Stimulated activated CD4-positive, alpha-beta T cell treated with anti-CD3 and anti-CD28 coated beads, Interleukin-15, amount 100 ng/mL, for 48 hours (primary cell): ENCODE results near the gene TRAPPC2L.

Experiments used
- DNase-seq, 2 donors: peaks; one replicate each; pipeline ENCODE4 v3.0.0-alpha.2; 2020; ENCODE audit warnings: low read depth in 2 of 2

The TRAPPC2L gene

DNA sequence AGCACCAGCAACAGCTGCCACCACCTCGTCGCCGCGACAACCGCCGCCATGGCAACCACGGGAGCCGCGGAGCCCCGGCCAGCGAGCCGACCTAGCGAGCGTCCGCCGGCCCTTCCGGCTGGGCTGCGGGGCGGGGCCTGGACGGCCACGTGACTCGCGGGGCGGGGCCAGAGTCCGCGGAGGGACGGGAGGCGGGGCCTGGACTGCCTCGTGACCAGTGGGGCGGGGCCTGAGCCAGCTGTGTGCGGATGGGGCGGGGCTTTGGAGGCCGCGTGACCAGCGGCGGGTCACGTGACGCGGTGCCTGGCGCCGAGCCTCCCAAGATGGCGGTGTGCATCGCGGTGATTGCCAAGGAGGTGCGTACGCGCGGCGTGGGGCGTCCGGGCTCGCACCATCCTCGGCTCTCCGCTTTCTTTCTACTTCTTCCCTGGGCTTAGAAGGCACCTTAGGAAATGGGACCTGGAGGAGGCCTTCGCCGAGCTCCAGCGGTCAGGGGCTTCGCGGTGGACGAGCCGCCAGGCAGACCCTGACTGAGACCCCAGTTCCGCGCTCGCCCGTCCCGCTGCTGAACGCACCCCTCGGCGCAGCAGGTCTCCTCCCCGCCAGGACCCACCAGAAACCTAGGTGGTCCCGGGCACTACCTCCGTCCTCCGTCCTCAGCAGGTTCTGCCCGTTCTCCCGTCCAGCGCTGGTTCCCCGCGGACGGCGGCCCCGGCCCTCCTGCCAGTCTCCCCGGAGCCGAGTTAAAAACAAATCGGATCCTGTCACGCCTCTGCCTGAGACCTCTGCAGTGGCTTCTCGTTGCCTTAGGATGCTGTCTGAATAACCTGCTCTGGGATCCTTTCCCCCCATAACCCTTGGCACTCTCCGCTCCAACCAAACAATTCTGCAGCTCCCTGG is at the start of gene TRAPPC2L, which contains the start of gene GALNS:
TSS of gene TRAPPC2L (plus strand) at position 300 of the 900 bp plus-strand sequence. CDS start at position 324, 24 bp downstream.
TSS of gene GALNS (minus strand) at position 120 of the 900 bp plus-strand sequence. CDS start at position 50, 70 bp downstream.
- DNase-seq, result peak; percentile 98 to 99

- no peak for DNase-seq
Observed at GRCh38 chr16:88807142-88807625, 49.7 kb upstream of the TRAPPC2L start.

- DNase-seq, result no peak
Observed at GRCh38 chr16:88807626-88808453, 49.1 kb upstream of the TRAPPC2L start.

DNA sequence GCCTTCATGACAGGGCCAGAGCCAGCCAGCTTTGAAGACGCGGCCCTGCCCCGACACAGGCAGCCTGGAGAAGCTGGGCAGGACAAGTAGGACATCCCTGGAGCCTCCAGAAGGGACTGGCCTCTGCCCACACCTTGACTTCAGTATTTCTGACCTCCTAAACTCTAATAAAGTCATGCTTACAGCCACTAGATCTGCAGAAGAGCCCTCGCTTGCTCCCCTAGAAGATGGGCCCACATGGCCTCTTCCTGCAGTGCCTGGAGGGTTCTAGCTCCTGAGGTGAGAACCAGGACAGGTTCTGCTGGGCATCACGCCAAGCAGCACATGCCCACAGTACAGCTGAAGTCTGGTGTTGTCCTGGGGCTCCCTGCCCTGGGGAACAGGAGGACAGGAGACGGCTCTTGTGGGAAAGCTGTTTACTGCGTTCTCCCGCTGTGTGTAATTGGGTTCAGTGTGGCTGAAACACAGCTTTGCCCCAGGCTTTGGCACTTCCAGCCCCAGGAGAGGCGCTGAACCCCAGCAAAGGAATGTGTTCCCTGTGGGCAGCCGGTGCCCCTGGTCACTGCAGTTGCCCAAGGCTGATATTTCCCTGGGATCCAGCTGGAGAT is 47.8 kb upstream of the TRAPPC2L start:
- DNase-seq, result no peak

GRCh38 chr16:88809676-88810165 is 47.2 kb upstream of the TRAPPC2L start:
- DNase-seq, result no peak

GRCh38 chr16:88810166-88810911 is 46.6 kb upstream of the TRAPPC2L start:
- no peak for DNase-seq

DNA sequence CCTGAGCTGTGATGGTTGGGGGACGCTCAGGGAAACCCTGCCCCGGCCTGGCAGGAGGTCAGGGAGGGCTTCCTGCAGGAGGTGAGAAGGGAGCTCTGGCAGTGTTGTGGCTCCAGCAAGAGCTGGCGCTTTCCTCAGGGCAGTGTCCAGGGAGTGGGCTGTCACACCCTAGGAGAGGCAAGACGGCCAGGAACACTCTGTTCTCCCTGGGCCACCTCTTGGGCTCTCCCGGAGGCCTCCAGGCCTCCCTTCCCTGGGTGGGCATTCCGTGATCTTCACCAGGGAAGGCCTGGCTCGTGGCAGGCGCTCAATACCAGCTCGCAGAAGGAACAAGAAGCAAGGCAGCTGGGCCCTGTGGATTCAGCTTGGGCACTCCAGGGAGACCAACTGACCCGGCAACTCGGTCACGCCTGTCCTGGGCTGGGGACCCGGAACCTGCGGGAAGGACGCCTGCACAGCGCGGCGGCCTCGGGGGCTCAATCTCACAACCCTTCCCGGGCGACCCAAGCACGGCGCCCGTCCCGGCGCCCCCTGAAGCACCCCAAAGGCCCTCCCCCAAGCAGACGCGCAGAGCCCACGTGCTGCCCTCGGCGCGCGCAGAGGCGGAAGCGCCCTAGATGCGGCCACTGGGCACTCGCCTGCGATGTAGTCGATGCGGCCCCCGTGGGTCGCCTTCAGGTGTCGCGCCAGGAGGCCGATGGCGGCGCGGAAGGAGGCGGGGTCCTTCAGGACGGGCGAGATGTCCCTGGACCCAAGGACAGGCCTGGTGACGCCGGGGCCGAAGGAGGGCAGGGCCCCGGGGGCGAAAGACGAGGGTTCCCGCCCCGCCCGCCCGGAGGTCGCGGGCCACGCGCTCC is 45.8 kb upstream of the TRAPPC2L start:
- DNase-seq, result no peak

- DNase-seq, result peak; percentile 93 to 97
Observed at GRCh38 chr16:88811769-88812512, 45.0 kb upstream of the TRAPPC2L start, which contains the start of gene APRT. Gene APRT, minus strand, starts transcription at chr16:88811928. Its CDS starts 29 bp downstream, at chr16:88811899.

GRCh38 chr16:88812513-88813268 is 44.2 kb upstream of the TRAPPC2L start:
- DNase-seq, result no peak

GRCh38 chr16:88813269-88814143 is 43.4 kb upstream of the TRAPPC2L start:
- no peak for DNase-seq

GRCh38 chr16:88814144-88814502 is 42.8 kb upstream of the TRAPPC2L start:
- no peak for DNase-seq

DNA sequence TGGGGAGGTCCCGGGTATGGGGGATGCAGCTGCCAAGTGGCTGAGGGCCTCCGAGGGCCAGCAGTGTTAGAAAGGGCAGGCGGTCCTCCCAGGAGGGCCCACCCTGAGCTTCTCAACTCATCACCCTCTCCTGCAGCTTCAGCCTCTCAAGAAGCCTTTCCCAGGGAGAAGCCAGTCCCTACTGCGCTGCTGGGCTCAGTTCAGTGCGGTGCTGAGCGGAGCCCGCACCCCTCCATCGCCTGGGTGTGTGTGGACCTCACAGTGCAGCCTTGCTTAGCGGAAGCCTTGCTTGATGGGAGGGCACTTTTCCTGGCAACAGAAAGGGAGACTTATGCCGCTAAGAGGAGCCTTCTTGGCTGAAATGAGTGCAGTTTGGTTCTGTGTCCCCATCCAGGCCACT is 41.7 kb upstream of the TRAPPC2L start:
- DNase-seq, result no peak

DNA sequence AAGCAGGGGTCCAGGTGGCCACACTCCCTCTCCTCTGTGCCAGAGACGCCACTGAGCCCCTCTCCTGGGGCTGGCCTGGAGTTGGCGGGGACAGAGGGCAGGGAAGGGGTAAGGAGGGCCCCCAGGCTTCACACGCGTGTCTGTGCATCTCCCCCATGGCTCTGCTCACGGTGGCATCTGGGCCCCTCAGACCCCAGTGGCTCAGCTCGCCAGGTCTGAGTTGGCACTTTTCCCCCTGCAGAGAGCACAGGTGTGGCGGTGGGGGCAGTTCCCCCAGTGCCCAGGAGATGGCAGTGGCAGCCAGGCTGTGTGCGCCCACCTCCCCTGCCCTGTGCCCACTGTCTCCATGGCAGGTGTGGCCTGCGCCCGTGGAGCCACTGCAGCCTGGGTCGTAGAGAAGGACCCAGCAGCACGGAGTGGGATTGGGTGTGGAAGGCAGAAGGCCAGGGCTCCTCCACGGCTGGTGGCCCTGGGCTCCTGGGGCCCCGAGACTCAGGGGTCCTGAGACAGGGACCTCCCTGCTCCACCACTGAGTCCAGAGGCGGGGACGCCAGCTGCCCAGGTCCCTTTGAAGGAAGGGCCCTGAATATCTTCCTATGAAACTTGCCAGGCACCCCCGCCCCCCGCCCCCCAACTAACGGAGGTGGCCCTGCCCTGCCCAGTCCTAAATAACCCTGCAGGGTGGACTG is 40.9 kb upstream of the TRAPPC2L start:
- DNase-seq, result peak in 1 of 2 donors; percentile 57

DNA sequence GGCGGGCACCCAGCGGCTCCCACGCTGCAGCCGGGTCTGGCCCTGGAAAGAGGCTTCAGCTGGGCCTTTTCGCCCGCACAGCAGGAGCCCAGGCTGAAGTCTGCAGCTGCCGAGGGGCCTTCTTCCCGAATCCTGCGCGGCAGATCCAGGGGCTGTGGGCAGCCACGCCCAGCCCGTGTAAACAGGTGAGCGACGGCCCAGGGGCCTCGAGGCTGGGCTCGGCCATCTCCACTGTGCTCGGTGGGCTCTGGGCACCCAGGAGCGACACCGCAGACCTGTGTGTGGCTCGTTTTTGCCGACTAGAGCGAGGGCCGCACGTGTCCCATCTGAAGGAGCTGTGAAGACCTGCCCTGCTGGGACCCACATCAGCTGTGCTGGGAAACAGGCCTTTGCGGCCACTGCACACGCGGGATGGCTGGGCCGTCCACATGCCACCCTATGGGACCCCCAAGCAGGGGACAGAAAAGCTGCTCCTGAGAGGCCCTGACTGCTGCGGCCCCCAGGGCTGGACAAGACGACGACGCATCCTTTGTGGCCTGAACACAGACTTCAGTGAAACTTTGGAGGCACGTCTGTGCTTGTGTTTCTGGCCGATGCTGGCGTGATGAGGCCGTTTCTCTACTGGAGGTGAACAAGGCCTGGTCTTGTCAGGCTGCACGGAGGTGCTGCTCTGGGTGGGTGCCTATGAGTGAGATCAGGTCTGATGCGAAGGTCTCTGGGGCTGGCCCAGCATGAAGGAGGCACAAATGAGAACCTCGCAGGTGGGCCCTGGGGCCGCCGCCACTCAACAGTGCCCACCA is 40.0 kb upstream of the TRAPPC2L start:
- DNase-seq, result no peak

DNA sequence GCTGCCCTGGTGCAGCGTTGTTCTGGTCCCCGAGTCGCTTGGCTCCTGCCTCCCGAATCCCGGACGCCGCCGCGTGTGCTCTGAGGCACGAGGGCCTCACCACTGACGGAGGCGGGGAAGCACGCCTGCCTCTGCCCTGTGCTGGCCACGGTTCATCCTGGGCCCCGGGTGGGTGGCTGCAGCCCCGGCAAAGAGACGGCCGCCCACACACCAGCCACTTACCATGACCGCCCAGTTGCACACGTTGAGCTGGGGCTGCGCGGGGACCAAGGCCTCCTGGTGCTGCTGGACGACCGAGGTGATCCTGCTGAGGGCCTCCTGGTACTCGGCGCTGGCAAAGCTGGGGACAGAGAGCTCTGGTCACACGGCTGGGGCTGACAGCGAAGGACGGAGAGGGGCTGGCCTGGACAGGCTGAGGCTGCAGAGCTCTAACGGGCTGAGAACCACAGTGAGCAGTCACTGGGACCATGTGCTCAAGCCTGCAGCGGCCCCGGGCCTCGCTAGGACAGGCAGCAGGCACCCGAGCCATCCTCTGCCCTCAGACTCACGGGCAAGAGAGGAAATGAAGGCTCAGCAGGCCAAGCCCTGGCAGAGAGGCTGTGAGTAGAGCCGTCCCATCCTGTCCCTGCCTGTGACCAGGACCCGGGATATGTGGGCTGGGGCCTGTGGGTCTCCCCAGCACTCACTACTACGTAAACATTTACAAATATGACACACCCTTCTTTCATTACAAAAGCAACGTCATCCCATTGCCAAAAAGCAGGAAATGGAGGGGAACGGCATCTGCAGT is 38.9 kb upstream of the TRAPPC2L start:
- no peak for DNase-seq
